HL-60 (cell line): ENCODE data around the gene NOLC1.

Experiments
- CTCF ChIP-seq: IDR thresholded peaks from one replicate; pipeline ENCODE4 v1.5.1; 2011; ENCODE audit warnings: low read length, control low read depth, inconsistent platforms; ENCODE audit not compliant: insufficient read depth
- POLR2AphosphoS5 ChIP-seq: IDR thresholded peaks from 2 replicates; pipeline ENCODE4 v1.6.1; 2012; ENCODE audit warnings: low read depth

DNA sequence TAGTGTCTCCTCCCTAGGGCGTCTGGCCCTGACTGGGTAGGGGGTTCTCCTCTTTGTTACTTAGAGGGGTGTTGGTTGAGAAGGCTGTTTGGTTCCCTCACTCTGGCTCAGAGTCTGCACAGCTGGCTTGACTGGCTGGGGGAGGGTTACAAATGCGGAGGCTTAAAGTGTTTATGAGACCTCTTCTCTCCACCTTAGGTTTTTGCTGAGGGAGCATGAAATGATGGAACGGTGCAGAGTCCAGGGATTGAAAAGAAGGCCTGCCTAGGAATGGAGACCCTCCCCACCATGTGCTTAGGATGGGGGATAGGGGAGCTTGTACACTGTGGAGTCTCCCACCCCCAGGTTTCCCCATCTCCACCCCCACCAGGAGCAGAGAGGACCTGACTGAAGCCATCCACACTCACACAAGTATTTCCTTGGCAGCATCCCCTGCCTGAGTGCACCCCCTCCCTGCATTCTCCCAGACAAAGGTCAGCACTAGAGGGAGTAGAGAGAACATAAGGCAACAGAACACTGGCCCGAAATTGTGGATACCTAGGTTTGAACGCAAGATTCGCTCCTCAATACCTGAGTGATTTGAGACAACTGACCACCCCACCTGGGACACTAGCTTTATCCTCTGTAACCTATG is 30.3 kb upstream of the NOLC1 start:
- no peak for TF ChIP-seq POLR2AphosphoS5
- TF ChIP-seq CTCF: no peak
